HG03103 (cell line): ENCODE results near the gene DOK5.
"Not testable (repeated sequence)": the region's sequence is repeated elsewhere in the genome, so short reads cannot be mapped to it uniquely, and the experiment has no call there.

Experiments
- ATAC-seq: cut with Tn5 transposase; IDR thresholded peaks from one replicate; pipeline ENCODE4 v1.9.1; 2021; ENCODE audit warnings: low read depth; ENCODE audit not compliant: unreplicated experiment

The DOK5 gene

GRCh38 chr20:54469952-54470351 is 5.4 kb upstream of the DOK5 start:
- ATAC-seq, result no peak

DNA sequence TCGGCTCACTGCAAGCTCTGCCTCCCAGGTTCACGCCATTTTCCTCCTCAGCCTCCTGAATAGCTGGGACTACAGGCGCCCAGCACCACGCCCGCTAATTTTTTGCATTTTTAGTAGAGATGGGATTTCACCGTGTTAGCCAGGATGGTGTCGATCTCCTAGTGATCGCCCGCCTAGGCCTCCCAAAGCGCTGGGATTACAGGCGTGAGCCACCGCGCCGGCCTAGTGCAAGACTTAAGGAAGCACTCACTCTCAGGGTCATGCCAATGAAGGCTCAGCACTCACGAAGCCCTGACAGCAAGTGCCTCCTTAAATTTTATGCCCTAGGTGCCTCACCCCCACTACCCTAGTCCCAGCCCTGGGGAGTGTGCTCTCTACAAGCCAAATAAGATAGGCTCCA is 4.7 kb upstream of the DOK5 start:
- ATAC-seq, result no peak

DNA sequence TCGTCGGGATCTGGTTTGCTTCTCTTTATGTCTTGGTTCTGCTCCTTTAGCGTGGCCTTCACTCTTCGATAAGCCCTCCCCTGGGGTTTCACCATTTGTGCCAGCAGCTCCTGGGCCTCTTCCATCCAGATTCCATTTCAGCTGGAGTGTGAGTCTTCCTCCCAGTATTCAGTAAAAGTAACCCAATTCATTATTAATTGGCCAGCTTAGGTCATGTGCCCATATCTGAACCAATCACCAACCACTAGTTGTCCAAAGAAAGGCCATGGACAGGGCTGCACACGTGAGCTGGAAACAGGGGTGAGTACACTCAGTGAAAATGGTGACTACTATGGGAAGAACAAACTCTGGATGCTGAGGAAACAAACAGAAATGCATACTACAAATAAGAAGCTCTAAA is 2.8 kb upstream of the DOK5 start:
- no peak for ATAC-seq

- ATAC-seq, result no peak
Measured at GRCh38 chr20:54473340-54473739, 2.1 kb upstream of the DOK5 start.

GRCh38 chr20:54474046-54474445 is 1.3 kb upstream of the DOK5 start:
- ATAC-seq, result no peak

DNA sequence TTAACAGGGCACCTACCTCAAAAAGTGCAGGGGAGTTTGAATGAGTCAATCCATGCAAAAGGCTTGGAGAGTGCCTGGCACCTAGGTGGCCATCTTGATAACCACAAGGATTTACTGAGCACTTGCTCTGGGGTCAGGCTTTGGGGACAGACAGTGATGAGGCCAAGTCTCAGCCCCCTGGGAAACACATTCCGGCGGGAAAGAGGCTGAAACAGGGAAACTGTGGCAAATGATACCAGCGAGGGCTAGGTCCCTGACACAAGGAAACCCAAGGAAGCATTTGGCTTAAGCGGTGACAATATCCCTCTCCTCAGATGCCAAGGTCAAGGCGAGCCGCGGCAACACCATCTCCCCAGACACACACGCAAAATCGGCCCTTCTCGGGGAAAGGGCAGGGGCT is 527 bp upstream of the DOK5 start:
- no peak for ATAC-seq

DNA sequence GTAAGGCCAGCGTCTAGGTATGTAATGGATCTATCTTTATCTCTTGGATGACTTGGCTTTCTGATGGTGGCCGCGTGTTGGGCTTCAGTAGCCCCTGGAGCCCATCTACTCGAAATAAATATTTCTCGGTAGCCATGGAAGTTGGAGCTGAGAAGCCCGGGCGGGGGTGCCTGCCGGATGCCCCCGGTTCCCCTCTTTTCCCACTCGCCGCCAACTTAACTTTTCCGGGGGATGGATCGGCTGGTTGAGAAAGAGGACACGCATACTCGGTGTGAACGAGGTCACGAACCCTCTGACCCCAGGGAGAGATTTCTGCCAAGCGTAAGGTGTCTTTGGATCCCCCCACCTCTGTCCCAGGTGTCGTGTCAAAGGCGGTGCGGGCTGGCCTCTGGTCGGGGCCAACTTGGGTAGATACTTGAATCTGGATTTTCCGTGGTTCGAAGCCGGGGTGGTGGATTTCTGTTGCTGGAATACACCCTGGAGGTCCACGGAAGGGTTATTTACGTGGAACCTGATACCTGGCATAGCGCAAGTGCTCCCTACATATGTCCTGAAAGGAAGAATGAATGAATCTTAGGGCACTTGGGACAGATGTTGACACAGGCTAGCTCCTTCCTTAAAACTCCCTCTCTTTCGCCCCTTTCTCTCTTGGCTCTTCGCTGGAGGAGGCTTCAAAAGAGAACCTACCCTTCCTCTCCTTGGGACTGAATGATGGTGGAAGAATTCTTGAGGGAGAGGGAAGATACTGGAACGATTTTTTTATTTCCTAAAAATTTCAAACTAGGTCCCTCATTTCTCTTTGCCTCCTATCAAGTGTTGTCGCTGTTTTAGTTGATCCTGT is 996 bp downstream of the DOK5 start:
- no peak for ATAC-seq

DNA sequence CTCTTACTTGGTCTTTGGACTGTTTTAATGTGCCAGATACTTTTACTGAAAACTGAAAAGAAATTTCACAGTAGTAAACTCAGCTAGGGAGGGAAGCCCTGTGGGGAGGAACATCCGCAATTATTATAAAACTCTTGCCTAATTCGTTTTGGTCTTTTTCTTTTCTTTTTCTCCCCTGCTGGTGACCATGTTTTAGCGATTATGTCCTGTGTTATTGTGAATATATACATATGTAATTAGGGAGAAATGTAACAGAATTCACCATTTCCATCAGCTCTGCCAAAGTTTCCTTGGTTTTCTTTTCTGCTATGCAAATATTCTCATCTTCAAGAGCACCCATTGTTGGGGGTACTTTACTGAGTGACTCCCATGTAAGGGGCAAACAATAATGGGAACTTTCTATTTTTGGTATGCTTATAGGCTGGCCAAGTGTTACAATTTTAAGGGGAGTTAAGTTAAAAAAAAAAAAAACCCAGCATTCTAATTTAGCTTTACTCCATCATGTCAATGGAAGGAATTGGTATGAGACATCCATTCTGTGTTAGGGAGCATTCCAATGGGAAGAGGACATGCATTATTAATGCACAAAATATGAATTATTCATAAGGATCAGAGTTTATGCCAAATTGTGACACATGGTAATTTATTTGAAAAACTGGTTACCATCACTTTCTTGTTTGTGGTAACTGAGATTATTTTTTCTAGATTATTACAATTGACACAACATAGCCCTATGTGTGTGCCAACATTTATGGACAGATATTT is 2.0 kb downstream of the DOK5 start:
- ATAC-seq, result no peak

DNA sequence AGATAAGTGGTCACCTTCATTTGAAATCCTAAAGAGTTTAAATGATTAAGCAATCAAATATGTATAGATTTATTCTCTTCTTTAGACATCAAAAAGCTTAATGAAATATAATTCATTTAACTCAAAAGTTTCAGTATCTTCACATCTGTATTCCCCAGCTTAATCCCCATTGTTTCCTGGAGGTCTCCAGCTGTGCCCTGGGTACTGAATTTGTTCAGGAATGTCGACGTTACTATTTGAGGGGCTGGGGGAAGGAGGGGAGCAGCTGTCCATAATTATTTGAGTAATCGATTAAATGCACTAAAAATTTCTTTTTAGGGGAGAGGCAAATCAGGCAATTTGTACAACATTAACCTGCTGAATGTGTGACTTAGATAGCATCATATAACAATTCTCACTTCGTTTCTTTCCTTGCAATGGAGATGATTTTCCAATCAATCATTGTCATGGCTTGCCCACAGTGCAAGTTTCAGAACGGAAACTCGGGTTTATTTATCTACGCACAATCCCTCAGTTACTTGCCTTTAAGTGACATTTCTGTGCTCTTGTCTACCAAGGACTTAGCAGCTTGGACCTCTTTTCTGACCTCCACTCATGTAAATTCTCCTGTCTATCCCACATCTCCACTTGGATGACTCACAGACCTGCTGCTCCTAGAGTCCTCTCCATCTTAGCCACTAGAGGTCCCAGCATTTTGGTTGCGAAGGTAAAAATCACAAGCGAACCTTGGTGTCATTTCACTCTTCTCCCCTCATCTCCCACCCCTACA is 3.9 kb downstream of the DOK5 start:
- no peak for ATAC-seq

GRCh38 chr20:54479937-54480336 is 4.5 kb downstream of the DOK5 start:
- ATAC-seq, result not testable (repeated sequence)

- ATAC-seq, result no peak
Measured at GRCh38 chr20:54481442-54481841, 6.0 kb downstream of the DOK5 start.

GRCh38 chr20:54485631-54486030 is 10.2 kb downstream of the DOK5 start:
- no peak for ATAC-seq

- ATAC-seq, result no peak
Measured at GRCh38 chr20:54486585-54486984, 11.2 kb downstream of the DOK5 start.

DNA sequence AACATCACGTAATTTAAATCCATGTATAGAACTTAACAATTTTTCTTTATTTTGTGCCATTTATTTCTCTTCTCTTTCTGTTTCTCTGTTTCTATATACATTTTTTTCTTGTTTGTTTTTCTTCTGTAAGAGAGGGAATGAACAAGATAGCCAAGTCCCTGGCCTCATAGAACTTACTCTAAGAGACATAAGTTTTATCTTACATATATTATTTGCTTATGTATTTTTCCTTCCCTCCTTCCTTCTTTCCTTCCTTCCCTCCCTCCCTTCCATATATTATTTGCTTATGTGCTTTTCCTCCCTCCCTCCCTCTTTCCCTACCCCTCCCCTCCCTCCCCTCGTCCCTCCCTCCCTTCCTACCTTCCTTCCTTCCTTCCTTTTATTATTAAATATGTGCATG is 13.0 kb downstream of the DOK5 start:
- no peak for ATAC-seq

DNA sequence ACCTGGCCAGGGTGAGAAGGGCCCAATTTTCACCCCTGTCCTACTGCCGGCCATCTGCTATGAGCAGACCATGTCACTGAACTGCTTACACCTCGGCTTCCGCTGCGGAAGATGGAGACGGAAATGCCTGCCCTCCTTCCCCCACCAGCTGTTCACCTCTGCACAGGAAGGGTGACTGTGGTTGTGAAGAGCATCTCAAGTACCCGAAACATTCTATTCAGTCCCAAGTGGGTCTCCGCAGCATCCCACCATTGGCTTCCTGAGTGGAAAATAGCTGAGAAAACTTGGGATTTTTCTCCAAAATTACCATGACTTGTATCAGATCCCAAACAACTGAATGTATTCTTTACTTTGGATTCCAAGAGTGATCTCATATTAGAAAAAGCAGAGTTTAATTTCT is 16.1 kb downstream of the DOK5 start:
- no peak for ATAC-seq

DNA sequence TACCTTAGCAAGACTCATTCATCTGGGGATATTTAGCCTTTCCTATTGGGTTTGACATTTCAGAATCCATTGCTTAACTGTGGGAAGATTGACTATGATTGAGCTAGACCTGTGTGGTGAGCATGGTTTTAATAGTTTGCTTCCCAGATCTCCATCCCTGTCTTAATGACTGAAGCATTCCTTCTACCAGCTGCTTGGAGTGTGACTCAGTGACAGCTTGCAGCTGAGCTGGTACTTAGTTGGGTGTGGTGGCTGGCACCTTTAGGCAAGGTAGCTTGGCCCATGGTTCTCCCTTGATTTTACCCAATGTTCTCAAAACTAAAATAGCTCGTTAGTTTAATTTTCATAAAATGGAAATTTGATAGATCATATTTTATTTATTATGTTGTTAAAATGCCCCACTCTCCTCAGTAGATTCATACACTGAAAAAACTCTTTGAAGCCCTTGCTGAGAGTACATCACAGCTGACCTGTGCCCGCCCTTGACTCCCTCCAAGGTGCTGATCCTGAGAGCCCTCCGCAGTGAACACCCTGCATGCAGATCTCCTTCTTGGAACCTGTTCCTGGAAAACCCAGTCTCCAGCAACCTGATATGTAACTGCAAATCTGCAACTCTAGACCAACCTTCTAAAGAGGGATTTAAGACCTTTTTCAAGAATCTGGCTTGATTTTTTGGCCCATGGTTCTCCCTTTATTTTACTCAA is 19.1 kb downstream of the DOK5 start:
- ATAC-seq, result no peak

- ATAC-seq, result no peak
Measured at GRCh38 chr20:54497931-54498718, 22.7 kb downstream of the DOK5 start.

DNA sequence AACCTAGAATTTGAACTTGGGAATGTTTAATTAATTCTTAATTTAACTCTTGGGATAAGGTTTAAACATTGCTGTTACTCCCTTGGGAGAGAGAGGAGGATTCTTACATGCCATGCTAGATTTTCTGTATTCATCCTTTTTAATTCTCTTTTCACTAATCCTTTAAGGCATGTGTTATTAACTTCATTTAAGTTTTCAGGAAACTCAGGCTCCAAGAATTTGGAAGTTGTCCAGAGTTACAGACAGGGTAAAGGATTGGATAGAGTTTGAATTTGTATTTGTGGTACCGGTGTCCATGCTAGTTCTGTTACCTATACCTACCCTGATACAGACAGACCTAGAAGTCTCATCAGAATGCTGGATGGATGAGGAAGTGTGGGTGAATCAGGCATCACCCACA is 23.7 kb downstream of the DOK5 start:
- no peak for ATAC-seq

DNA sequence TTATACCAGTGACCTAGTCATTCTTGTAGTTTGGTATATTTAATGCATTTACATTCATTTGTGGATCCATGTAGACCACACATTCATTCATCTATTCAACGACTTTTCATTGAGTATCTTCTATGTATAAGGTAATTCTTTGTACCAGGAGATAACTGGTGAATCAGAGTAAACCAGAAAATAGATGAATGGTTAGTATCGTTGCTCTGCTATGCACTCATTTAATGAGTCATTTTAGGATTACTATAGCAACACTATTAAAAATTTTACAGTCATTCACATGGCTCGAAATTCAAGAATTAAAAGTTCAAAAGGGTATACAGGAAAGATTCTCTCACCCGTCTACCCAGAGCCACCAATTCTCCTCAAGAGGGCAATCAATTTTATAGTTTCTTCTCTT is 26.8 kb downstream of the DOK5 start:
- no peak for ATAC-seq

GRCh38 chr20:54506643-54507042 is 31.2 kb downstream of the DOK5 start:
- ATAC-seq, result no peak
